GM18867 (cell line): ENCODE measurements around the gene STXBP1.

ENCODE experiments used
- ATAC-seq: cut with Tn5 transposase; IDR thresholded peaks from one replicate; pipeline ENCODE4 v1.9.1; 2021; ENCODE audit warnings: mild to moderate bottlenecking, moderate library complexity; ENCODE audit not compliant: unreplicated experiment

The STXBP1 gene

DNA sequence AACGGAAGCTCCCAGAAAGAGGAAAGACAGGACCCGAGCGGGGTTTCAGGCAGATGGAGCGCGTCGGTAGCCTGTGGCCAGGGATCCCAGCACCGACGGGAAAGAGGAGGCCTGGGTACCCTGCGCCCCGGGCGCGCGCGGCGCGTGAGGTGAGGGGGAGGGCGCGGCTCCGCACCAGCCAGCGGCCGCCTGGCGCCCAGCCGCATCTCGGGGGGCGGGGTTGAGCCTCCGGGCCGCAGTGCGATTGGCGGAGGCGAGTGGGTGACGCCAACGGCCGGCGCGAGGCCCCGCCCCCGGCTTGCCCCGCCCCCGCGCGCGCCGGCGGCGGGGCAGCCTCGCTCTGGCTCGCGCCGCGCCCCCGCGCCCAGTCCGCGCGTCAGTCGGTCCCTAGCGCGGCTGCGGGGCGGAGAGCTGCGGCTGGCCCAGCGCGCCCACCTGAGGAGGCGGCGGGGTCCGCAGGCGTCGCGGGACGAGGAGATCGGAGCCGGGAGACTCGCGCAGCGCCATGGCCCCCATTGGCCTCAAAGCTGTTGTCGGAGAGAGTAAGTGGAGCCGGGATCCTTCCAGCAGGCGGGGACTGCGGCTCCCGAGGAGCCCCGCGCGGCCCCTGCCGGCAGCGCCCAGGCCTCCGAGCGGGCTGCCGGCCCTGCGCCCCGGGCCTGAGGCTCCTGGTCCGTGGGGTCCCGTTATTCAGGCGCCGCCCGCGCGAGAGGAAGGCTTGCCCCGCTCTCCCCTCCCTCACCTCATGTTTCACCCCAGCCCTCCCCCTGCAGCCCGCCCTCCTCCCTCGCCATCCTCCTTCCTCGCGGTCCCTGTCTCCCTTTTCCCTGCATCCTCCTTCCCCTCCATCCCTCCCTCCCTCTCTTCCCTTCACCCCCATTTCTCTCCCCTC lies at the start of gene STXBP1:
Gene STXBP1, plus strand, starts transcription at position 379 of the 892 bp plus-strand sequence. Its CDS starts 127 bp downstream, at position 506.
- peak; percentile 90 for ATAC-seq

- no peak for ATAC-seq
These were observed 49.7 kb upstream of the STXBP1 start for GRCh38 chr9:127562279-127562796.

DNA sequence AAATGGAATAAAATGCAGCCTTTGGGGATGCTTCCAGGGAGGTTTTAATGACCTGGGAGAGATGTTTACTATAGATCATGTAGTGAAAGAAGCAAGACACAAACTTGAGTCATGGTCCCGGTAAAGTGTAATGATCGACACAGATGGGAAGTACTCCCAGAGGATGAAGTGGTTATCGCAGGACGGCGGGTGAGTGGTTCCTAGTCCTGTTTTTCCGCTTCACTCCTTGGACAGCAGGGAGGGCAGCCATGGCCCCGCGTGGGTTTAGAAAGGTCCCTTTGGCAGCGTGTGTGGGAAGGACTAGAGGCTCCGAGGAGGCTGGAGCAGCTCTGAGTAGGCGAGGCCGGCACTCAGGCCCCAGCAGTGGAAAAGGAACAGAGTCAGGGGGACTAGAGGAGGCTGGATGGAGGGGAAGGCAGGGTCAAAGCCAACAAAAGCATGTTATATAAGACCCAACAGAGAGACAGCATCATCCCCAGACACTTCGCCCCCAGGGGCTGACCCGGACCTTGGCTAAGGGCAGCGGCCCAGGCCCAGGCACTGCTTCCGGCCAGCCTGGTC lies 49.2 kb upstream of the STXBP1 start:
- no peak for ATAC-seq

- no peak for ATAC-seq
These were observed 48.5 kb upstream of the STXBP1 start for GRCh38 chr9:127563579-127563978.

DNA sequence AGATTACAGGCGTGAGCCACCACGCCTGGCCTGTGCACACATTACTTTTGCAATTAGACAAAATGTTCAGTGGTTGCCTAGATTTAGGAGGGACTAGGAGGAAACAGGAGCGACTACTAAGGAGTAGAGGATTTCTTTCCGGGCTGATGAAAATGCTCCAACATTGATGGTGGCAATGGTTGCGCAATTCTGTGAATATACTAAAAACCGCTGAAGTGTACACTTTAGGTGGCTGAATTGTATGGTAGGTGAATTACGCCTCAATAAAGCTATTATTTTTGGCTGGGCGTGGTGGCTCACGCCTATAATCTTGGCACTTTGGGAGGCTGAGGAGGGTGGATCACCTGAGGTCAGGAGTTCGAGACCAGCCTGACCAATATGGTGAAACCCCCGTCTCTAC lies 46.8 kb upstream of the STXBP1 start:
- no peak for ATAC-seq

DNA sequence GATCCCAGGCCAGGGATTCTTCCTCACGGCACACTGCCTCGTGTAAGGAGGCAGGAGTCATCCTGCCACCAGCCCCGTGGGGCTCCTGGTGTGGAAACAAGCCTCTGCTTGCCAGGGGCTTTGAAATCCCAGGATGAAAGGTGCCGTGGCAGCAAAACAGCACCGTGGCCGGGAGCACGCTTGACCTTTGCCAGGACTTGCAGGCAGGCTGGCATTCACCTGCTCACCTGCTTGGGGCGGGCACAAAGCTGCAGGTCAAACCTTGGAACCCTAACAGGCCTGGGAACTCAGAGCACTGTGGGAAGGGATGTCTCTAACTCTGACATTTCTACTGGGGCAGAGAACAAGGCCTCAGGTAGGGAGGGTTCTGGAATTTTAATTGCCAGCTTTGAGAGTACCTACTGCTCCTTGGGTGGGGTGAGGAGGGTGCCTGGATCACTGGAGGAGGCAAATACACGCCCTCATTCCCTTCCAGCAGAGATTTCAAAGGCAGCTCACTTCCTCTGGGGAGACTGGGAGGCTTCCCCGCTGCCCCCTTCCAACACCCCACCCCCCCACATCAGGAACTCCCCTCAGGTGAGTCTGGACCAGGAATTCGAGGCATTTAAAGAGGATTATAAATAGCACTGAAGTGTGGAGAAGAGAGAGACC lies 45.6 kb upstream of the STXBP1 start:
- ATAC-seq, result no peak

DNA sequence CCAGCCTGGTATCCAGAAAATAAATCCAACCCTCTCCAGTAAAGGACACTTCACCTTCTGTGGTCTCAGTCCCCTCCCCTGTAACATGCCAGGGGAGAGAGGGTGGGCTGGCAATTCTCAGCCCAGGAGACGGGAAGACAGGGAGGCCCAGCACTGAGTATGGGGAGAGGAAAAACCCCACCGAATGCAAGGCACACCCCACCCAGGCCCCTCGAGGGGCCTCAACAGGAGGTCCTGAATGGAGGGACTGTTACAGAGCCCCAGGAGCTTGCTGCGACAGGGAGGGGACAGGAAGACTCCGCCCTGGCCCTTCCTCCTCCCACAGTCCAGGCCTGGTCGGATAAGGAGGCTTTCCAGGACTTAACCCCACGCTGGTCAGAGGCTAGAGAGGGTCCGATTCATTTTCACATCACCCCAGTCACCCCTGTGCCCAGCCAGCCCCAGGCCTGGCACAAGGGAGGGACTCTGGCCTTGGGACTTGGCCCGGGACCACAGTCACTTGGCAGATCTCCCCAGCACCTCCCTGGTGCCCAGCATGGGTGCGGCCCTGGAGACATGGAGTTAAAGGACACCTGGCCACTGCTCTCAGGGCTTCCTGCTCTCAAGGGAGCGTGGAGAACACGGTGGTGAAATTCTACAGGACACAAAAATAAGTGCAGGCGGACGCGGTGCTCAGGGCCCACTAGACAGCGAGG lies 44.9 kb upstream of the STXBP1 start:
- no peak for ATAC-seq

- ATAC-seq, result no peak
These were observed 44.1 kb upstream of the STXBP1 start for GRCh38 chr9:127567730-127568617.

DNA sequence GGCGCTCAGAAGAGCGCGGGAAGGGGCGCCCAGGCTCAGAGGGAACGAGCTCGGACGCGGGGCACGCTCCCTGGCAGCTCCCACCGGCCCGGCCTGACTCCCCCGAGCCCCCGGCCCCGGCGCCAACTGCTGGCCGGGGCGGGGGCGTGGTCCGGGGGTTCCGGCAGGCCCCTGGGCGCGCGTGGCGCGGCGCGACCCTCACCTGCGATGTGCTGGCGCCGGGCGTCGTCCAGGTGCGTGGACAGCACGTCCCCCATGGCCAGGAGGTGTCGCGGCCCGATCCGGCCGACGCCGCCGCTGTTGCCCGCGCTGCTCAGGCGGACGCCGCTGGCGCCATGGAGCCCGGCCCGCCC lies 43.5 kb upstream of the STXBP1 start:
- ATAC-seq, result peak; percentile 14

DNA sequence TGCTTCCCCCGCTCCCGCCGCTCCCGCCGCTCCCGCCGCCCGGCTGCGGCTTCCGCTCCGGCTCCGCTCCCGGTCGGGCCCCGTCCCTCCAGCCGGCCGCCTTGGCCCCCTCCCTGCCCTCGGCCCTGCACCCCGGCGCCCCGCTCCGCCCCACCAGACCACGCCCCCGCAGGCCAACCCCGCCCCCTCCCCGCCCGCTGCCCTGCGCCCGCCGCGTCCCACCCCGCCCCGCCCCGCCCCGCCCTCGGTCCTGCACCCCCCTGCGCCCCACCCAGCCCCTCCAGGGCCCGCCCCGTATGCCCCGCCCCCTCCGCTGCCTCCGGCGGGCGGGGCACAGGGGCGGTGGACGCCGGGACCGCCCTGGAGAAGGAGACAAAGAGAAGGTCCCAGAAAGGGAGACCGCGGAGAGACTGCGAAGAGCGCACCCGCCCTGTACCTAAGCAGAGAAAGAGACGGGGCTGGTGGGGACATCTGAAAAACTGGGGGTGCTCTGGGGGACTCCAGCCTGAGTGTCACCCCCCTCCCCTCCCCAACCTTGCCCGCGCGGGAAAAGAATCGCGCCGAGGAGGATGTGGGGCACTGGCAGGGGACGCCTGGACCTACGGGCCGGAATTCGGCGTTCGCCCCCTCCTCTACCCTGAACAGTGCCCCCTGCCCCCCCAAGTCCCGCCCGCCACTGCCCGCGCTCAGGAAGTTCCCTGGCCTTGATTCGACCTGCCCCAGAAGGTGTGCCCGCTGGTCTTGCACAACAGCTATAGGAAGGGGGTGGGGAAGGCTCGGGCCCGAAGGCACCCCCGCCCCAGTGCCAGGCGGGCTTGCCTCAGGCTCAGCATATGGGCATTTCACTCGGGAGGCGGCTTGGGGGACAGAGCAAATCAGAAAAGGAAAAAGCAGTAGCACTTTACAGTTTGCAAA lies 42.8 kb upstream of the STXBP1 start:
- peak; percentile 54 for ATAC-seq

DNA sequence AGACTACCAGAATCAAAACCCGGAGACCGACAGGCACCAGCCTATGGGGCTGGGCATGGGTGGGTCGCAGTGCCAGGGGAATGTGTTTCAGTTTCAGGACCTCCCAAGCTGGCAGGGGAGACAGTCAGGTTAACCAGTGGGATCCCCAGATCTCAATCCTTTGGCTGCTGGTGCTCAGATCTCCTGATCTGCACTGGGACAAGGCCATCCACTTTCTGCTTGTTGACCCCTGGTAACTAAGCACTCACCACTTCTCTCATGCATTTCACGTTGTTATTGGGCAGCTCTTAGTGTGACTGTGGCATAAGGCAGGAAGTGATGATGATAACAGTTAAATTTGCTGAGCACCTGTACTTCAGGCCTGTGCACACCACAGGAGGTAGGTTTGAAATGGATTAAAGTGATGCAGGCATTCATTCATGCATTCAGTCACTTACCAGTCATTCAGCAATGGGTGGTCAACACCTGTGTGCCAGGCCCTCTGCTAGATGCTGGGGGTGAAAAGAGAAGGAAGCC lies 42.1 kb upstream of the STXBP1 start:
- ATAC-seq, result no peak

DNA sequence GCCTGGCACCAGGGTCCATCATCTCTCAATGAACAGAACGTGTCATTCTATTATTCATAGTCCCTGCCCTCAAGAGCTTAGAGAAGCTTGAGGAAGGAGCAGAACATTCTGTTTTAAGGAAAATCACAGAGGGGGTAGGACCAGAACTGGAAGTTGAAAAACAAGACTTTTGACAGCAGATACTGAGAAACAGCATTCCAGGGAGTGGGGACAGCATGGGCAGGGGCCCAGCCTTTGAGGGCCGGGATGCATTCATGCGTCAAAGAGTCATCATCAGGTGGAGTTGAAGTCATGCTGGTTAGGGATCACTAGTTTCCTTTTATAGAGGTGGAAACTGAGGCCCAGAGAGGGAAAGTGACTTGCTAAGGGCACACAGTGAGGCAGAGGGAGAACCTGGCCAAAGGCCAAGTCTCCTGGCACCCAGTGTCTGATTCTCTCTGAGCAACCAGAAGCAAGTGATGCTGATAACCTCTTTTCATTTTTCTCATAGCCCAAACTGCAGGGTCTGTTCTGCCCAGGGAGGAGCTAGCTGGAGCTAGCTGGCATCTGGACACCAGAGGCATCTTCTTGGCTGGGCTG lies 41.5 kb upstream of the STXBP1 start:
- ATAC-seq, result no peak

GRCh38 chr9:127571971-127572370 lies 40.1 kb upstream of the STXBP1 start:
- no peak for ATAC-seq

- no peak for ATAC-seq
These were observed 38.9 kb upstream of the STXBP1 start for GRCh38 chr9:127572961-127573721.

DNA sequence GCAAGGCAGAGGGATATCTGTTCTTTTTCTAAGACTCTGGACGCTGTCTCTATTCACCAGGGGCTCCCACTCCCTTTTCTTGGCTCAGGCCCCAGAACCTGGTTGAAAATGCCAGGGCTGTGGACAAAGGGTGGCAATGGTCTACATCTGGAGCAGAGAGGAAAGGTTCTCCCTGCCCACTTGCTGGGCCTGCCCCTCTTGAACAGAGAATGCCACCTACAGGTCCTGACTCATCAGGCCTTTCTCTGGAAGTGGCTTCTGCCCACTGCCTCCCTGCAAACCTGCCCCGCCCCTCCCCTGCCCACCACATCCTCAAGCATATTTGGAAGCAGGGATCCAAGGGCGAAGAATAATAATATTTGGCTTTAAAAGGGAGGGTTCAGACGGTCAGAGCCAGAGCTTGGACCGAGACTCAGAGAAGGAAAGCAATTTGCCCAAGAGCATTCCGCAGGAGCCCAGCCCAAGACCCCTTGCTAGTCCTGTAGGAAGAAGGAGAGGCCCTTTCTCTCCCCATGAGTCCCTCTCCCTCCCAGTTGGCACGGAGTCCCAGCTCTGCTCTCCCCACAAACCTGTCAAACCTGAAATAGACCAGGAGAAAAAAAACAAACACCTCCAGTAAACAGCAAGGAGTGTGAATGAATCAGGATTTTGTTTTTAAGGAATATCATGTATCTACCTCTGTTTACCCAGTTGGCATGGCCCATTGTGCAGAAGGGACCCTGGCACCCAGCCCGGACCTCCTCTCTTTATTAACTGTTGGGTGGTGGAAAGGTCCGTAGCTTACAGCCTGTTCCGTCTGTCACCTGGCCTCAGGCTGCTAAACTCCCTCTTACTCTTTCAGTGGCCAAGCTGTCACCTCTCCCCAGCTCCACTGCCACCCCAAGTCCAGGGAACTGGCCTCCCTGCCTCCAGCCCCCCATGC lies 37.7 kb upstream of the STXBP1 start:
- no peak for ATAC-seq

GRCh38 chr9:127575875-127576778 lies 36.0 kb upstream of the STXBP1 start:
- ATAC-seq, result no peak
